Naive thymus-derived CD4-positive, alpha-beta T cell (primary cell): ENCODE results near the gene CDH23. TPM values are rescaled to one million over a fixed set of nuclear protein-coding genes. Genes with fewer than 3 reads are reported as not detected.

Source experiments
- ATAC-seq: fragments of 150-1000 bp; cut with Tn5 transposase; 2 replicates; pipeline ENCODE4 v1.10.0; 2021; ENCODE audit warnings: mild to moderate bottlenecking, moderate library complexity
- CTCF ChIA-PET: fragments of 350-600 bp; sonication (Branson Sonifier 250); formaldehyde crosslinking; loops from one replicate; lab custom pipeline; 2021; ENCODE audit warnings: antibody characterized with exemption; lab: Charles Lee
- POLR2A ChIA-PET: fragments of 350-600 bp; sonication (Branson Sonifier 250); formaldehyde crosslinking; loops from one replicate; lab custom pipeline; 2021; ENCODE audit warnings: antibody characterized with exemption, inconsistent platforms; lab: Charles Lee
- DNase-seq, 9 donors: peaks; one replicate each; pipeline versions ENCODE4 v3.0.0 to v3.0.0-alpha.2; 2020 to 2022; ENCODE audit warnings: mixed read lengths in 1 of 9
- H3K27ac ChIP-seq: one replicate; pipeline ENCODE4 v1.7.0; 2013; ENCODE audit warnings: mild to moderate bottlenecking, low read depth, low read length, moderate library complexity
- H3K27me3 ChIP-seq, 2 donors: one replicate each; pipeline ENCODE4 v1.7.0; 2013; ENCODE audit warnings: low read length in 2 of 2, mild to moderate bottlenecking in 2 of 2, moderate library complexity in 2 of 2; ENCODE audit not compliant: control insufficient read depth in 2 of 2, insufficient read depth in 2 of 2
- H3K36me3 ChIP-seq, 3 experiments: 1 replicate in 2 of 3; 2 replicates in 1 of 3; pipeline ENCODE4 v1.7.0; 2013; ENCODE audit warnings: low read length in 3 of 3, mild to moderate bottlenecking in 3 of 3, moderate library complexity in 1 of 3; ENCODE audit not compliant: insufficient read depth in 3 of 3, control insufficient read depth in 2 of 3
- H3K4me1 ChIP-seq, 2 donors: one replicate each; pipeline ENCODE4 v1.7.0; 2013; ENCODE audit warnings: low read length in 2 of 2, mild to moderate bottlenecking in 2 of 2, moderate library complexity in 1 of 2; ENCODE audit not compliant: control insufficient read depth in 2 of 2, insufficient read depth in 2 of 2
- H3K4me3 ChIP-seq: 2 replicates; pipeline ENCODE4 v1.7.0; 2013; ENCODE audit warnings: mild to moderate bottlenecking, low read length
- H3K9me3 ChIP-seq, 3 experiments: 1 replicate in 2 of 3; 2 replicates in 1 of 3; pipeline ENCODE4 v1.7.0; 2013; ENCODE audit warnings: low read length in 3 of 3; ENCODE audit not compliant: control insufficient read depth in 2 of 3
- H3K27ac Mint-ChIP-seq, 9 donors: one replicate each; pipeline ENCODE4 v1.8.0; 2020 to 2022; ENCODE audit warnings: mixed read lengths in 9 of 9, mild to moderate bottlenecking in 8 of 9, moderate library complexity in 5 of 9, inconsistent platforms in 2 of 9
- H3K27me3 Mint-ChIP-seq, 5 donors: one replicate each; pipeline ENCODE4 v1.8.0; 2021 to 2022; ENCODE audit warnings: mixed read lengths in 5 of 5, mild to moderate bottlenecking in 1 of 5
- H3K36me3 Mint-ChIP-seq, 5 donors: one replicate each; pipeline ENCODE4 v1.8.0; 2020 to 2022; ENCODE audit warnings: mixed read lengths in 5 of 5, mild to moderate bottlenecking in 3 of 5, inconsistent platforms in 1 of 5
- H3K4me1 Mint-ChIP-seq, 7 donors: one replicate each; pipeline ENCODE4 v1.8.0; 2020 to 2022; ENCODE audit warnings: mixed read lengths in 7 of 7, mild to moderate bottlenecking in 3 of 7, inconsistent platforms in 1 of 7
- H3K4me3 Mint-ChIP-seq, 10 donors: one replicate each; pipeline ENCODE4 v1.8.0; 2020 to 2022; ENCODE audit warnings: mild to moderate bottlenecking in 10 of 10, mixed read lengths in 10 of 10, moderate library complexity in 6 of 10, inconsistent platforms in 2 of 10
- H3K9me3 Mint-ChIP-seq, 11 donors: one replicate each; pipeline ENCODE4 v1.8.0; 2020 to 2022; ENCODE audit warnings: mixed read lengths in 11 of 11, mild to moderate bottlenecking in 4 of 11, inconsistent platforms in 1 of 11, moderate library complexity in 1 of 11
- intact Hi-C, 2 donors: fragments of 100-400 bp; cut with micrococcal nuclease; formaldehyde crosslinking; loops; one replicate each; pipeline ENCODE4 v1.15.1; 2023
- polyA plus RNA-seq, 2 donors: library from polyadenylated mRNA; unstranded; fragments of 300-500 nt; fragmentation: Illumina TruSeq; gene quantifications; one replicate each; pipeline ENCODE4 v1.2.3, GENCODE V29; 2021
- total RNA-seq, 6 experiments: library from RNA in 5 of 6; stranded (reverse) in 5 of 6; gene quantifications; 1 replicate in 5 of 6; 2 replicates in 1 of 6; pipeline ENCODE4 v1.2.3 and lab custom pipeline; 2021 to 2026

CDH23 gene
- total and polyA plus RNA-seq, 7 experiments from 2014 or later, result 1.1 to 18.3 (median 7.9) TPM

GRCh38 chr10:71603150-71603549, 206.4 kb downstream of the CDH23 start:
- no peaks in the 10 kb centered on the region for H3K4me1 ChIP-seq
- Mint-ChIP-seq H3K4me3 (no peak overlapping the region), H3K27ac (no peak overlapping the region), H3K27me3 (no peaks in the 10 kb centered on the region), H3K9me3 (peaks cover 0 to 2% (median 0%) of the 10 kb centered on the region in 11 donors), H3K4me1 (peaks cover 0 to 2% (median 0%) of the 10 kb centered on the region in 7 donors), H3K36me3 (no peaks in the 10 kb centered on the region)
- POLR2A ChIA-PET, result no interaction called here
- H3K4me3 ChIP-seq, result no peak overlapping the region
- intact Hi-C loops, result loop anchor here in 1 of 2 donors (10.0 kb wide), 1 partner anchor 218 kb away; no protein-coding TSS in a partner anchor
- CTCF ChIA-PET, result no interaction called here
- H3K27ac ChIP-seq, result no peak overlapping the region
- H3K36me3 ChIP-seq, result no peaks in the 10 kb centered on the region
- no peaks in the 10 kb centered on the region for H3K9me3 ChIP-seq
- ATAC-seq (no peak), DNase-seq (no peak)
- no peaks in the 10 kb centered on the region for H3K27me3 ChIP-seq

GRCh38 chr10:71603754-71604153, 207.0 kb downstream of the CDH23 start:
- DNase-seq (no peak), ATAC-seq (no peak)
- Mint-ChIP-seq H3K27me3 (no peaks in the 10 kb centered on the region), H3K27ac (no peak overlapping the region), H3K9me3 (peaks cover 0 to 2% (median 0%) of the 10 kb centered on the region in 11 donors), H3K4me3 (no peak overlapping the region), H3K36me3 (no peaks in the 10 kb centered on the region), H3K4me1 (peaks cover 0 to 2% (median 0%) of the 10 kb centered on the region in 7 donors)
- POLR2A ChIA-PET, result no interaction called here
- Histone ChIP-seq H3K4me1 (no peaks in the 10 kb centered on the region), H3K4me3 (no peak overlapping the region), H3K27me3 (no peaks in the 10 kb centered on the region), H3K9me3 (no peaks in the 10 kb centered on the region), H3K27ac (no peak overlapping the region), H3K36me3 (no peaks in the 10 kb centered on the region)
- CTCF ChIA-PET, result no interaction called here
- intact Hi-C loops, result loop anchor here in 1 of 2 donors (10.0 kb wide), 1 partner anchor 219 kb away; no protein-coding TSS in a partner anchor

- no peaks in the 10 kb centered on the region for H3K9me3 ChIP-seq
- H3K27me3 ChIP-seq, result no peaks in the 10 kb centered on the region
- intact Hi-C loops, result loop anchor here (5.0 to 10.0 kb wide), 2 partner anchors 220 to 222 kb away; no protein-coding TSS in a partner anchor
- POLR2A ChIA-PET, result no interaction called here
- DNase-seq (no peak), ATAC-seq (no peak)
- no peak overlapping the region for H3K4me3 ChIP-seq
- peaks cover 0 to 2% (median 0%) of the 10 kb centered on the region in 11 donors for H3K9me3 Mint-ChIP-seq
- H3K36me3 ChIP-seq, result no peaks in the 10 kb centered on the region
- no peak overlapping the region for H3K4me3 Mint-ChIP-seq
- H3K36me3 Mint-ChIP-seq, result no peaks in the 10 kb centered on the region
- H3K4me1 ChIP-seq, result no peaks in the 10 kb centered on the region
- peaks cover 0 to 4% (median 0%) of the 10 kb centered on the region in 7 donors for H3K4me1 Mint-ChIP-seq
- CTCF ChIA-PET, result no interaction called here
- H3K27ac ChIP-seq, result no peak overlapping the region
- H3K27me3 Mint-ChIP-seq, result peaks cover 0 to 3% (median 2%) of the 10 kb centered on the region in 5 donors
- H3K27ac Mint-ChIP-seq, result no peak overlapping the region
Observed at GRCh38 chr10:71604324-71605018, 207.8 kb downstream of the CDH23 start.

GRCh38 chr10:71605263-71605962, 208.7 kb downstream of the CDH23 start:
- ChIA-PET POLR2A (no interaction called here), CTCF (no interaction called here)
- Histone ChIP-seq H3K4me3 (no peak overlapping the region), H3K9me3 (no peaks in the 10 kb centered on the region), H3K27ac (no peak overlapping the region), H3K27me3 (no peaks in the 10 kb centered on the region), H3K36me3 (no peaks in the 10 kb centered on the region), H3K4me1 (no peaks in the 10 kb centered on the region)
- DNase-seq, result no peak
- H3K4me1 Mint-ChIP-seq, result peaks cover 0 to 6% (median 0%) of the 10 kb centered on the region in 7 donors
- peaks cover 0 to 5% (median 2%) of the 10 kb centered on the region in 5 donors for H3K27me3 Mint-ChIP-seq
- no peaks in the 10 kb centered on the region for H3K36me3 Mint-ChIP-seq
- H3K9me3 Mint-ChIP-seq, result peaks cover 0 to 2% (median 0%) of the 10 kb centered on the region in 11 donors
- no peak overlapping the region for H3K4me3 Mint-ChIP-seq
- H3K27ac Mint-ChIP-seq, result no peak overlapping the region
- intact Hi-C loops, result loop anchor here (5.0 to 10.0 kb wide), 2 partner anchors 221 to 223 kb away; no protein-coding TSS in a partner anchor
- ATAC-seq, result no peak

GRCh38 chr10:71606257-71607081, 209.7 kb downstream of the CDH23 start:
- Histone ChIP-seq H3K27me3 (no peaks in the 10 kb centered on the region), H3K4me3 (no peak overlapping the region), H3K4me1 (no peaks in the 10 kb centered on the region), H3K36me3 (no peaks in the 10 kb centered on the region), H3K9me3 (no peaks in the 10 kb centered on the region), H3K27ac (no peak overlapping the region)
- CTCF ChIA-PET, result interaction anchor here (1.2 kb wide), 1 partner anchor 24 kb away, joined by 3 read pairs; no protein-coding TSS in a partner anchor
- Mint-ChIP-seq H3K4me1 (peaks cover 0 to 6% (median 0%) of the 10 kb centered on the region in 7 donors), H3K27ac (peak overlapping the region in 1 of 9 donors; percentile 12), H3K4me3 (no peak overlapping the region), H3K9me3 (peaks cover 0 to 4% (median 0%) of the 10 kb centered on the region in 11 donors), H3K36me3 (no peaks in the 10 kb centered on the region), H3K27me3 (peaks cover 0 to 8% (median 2%) of the 10 kb centered on the region in 5 donors)
- DNase-seq, result no peak
- intact Hi-C loops, result loop anchor here (5.0 to 10.0 kb wide), 2 partner anchors 222 to 224 kb away; no protein-coding TSS in a partner anchor
- ATAC-seq, result no peak
- POLR2A ChIA-PET, result no interaction called here

- H3K27me3 Mint-ChIP-seq, result peaks cover 0 to 13% (median 2%) of the 10 kb centered on the region in 5 donors
Observed at GRCh38 chr10:71607082-71607443, 210.3 kb downstream of the CDH23 start.

More at GRCh38 chr10:71607082-71607443, 210.3 kb downstream of the CDH23 start:
- H3K36me3 ChIP-seq, result no peaks in the 10 kb centered on the region
- H3K4me1 ChIP-seq, result no peaks in the 10 kb centered on the region
- intact Hi-C loops, result loop anchor here (5.0 to 10.0 kb wide), 2 partner anchors 222 to 225 kb away; no protein-coding TSS in a partner anchor
- Mint-ChIP-seq H3K36me3 (no peaks in the 10 kb centered on the region), H3K9me3 (peaks cover 0 to 4% (median 0%) of the 10 kb centered on the region in 11 donors), H3K4me3 (no peak overlapping the region), H3K4me1 (peaks cover 0 to 6% (median 0%) of the 10 kb centered on the region in 7 donors), H3K27ac (no peak overlapping the region)
- H3K27ac ChIP-seq, result no peak overlapping the region
- H3K9me3 ChIP-seq, result no peaks in the 10 kb centered on the region
- H3K27me3 ChIP-seq, result no peaks in the 10 kb centered on the region
- ChIA-PET CTCF (interaction anchor here (1.2 kb wide), 1 partner anchor 23 kb away, joined by 3 read pairs; no protein-coding TSS in a partner anchor), POLR2A (no interaction called here)
- no peak overlapping the region for H3K4me3 ChIP-seq
- no peak for ATAC-seq
- DNase-seq, result no peak
